HEK293 (cell line): Measurements from ENCODE around the gene AKAP9.

Source experiments
- CTCF ChIP-seq: fragments of 450-650 bp; formaldehyde crosslinking; IDR thresholded peaks from 2 replicates; pipeline ENCODE4 v1.5.1; 2016; ENCODE audit warnings: missing biosample characterization, missing genetic modification characterization
- GLIS2 ChIP-seq: fragments of 450-650 bp; formaldehyde crosslinking; IDR thresholded peaks from 2 replicates; pipeline ENCODE4 v1.5.1; 2016; ENCODE audit warnings: missing biosample characterization, missing genetic modification characterization
- SP2 ChIP-seq: fragments of 450-650 bp; formaldehyde crosslinking; IDR thresholded peaks from 2 replicates; pipeline ENCODE4 v1.5.1; 2016; ENCODE audit warnings: missing biosample characterization, missing genetic modification characterization
- ZNF138 ChIP-seq: fragments of 450-650 bp; formaldehyde crosslinking; IDR thresholded peaks from 2 replicates; pipeline ENCODE4 v1.5.1; 2016; ENCODE audit warnings: missing biosample characterization, missing genetic modification characterization, borderline replicate concordance
- ZNF175 ChIP-seq: fragments of 450-650 bp; formaldehyde crosslinking; IDR thresholded peaks from 2 replicates; pipeline ENCODE4 v1.5.1; 2016; ENCODE audit warnings: missing biosample characterization, missing genetic modification characterization
- ZNF433 ChIP-seq: fragments of 450-650 bp; formaldehyde crosslinking; IDR thresholded peaks from 2 replicates; pipeline ENCODE4 v1.5.1; 2016; ENCODE audit warnings: missing biosample characterization, missing genetic modification characterization, low read depth
- ZNF639 ChIP-seq: fragments of 450-650 bp; formaldehyde crosslinking; IDR thresholded peaks from 2 replicates; pipeline ENCODE4 v1.5.1; 2016; ENCODE audit warnings: missing biosample characterization, missing genetic modification characterization
- ZNF677 ChIP-seq: fragments of 450-650 bp; IDR thresholded peaks from 2 replicates; pipeline ENCODE4 v1.5.0; 2018; ENCODE audit warnings: missing biosample characterization, mild to moderate bottlenecking, missing genetic modification characterization, moderate library complexity
- ZNF701 ChIP-seq: fragments of 450-650 bp; formaldehyde crosslinking; IDR thresholded peaks from 2 replicates; pipeline ENCODE4 v1.5.1; 2016; ENCODE audit warnings: missing biosample characterization, missing genetic modification characterization
- ZNF768 ChIP-seq: fragments of 450-650 bp; formaldehyde crosslinking; IDR thresholded peaks from 2 replicates; pipeline ENCODE4 v1.5.1; 2018; ENCODE audit warnings: missing biosample characterization, mild to moderate bottlenecking, missing genetic modification characterization
- TF ChIP-seq, protein P1 (sequence below): fragments of 450-650 bp; formaldehyde crosslinking; IDR thresholded peaks from 2 replicates; pipeline ENCODE4 v1.5.1; 2017; ENCODE audit warnings: missing biosample characterization, mild to moderate bottlenecking, missing genetic modification characterization, moderate library complexity
- TF ChIP-seq, protein P2 (sequence below): fragments of 450-650 bp; IDR thresholded peaks from 2 replicates; pipeline ENCODE4 v1.5.1; 2018; ENCODE audit warnings: missing biosample characterization, missing genetic modification characterization

DNA sequence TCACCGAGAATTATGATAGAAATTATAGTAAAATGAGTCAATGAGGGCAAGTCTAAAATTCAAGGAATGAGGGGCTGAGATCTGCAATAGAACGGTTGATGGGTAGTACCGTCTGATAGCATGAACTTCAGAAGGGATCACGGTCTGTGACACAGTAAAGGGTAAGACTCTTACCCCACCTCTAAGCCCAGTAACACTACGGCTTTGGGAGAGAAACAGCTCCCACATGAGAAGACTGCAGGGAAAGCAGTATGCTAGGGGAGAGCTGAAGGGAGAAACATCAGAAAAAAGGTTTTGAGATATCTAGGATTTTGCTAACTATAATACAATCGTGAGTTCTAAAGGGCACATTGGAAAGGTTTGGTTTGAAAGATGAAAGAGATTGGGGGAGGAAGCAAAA is 12.8 kb upstream of the AKAP9 start:
- TF ChIP-seq CTCF (tag by site-specific recombination) = no peak
- no peak for TF ChIP-seq ZNF138 (tag by site-specific recombination)
- TF ChIP-seq ZNF639 = no peak
- TF ChIP-seq ZNF175 (tag by site-specific recombination) = no peak
- no peak for TF ChIP-seq ZNF768 (tag by site-specific recombination)
- TF ChIP-seq, protein P1, sequence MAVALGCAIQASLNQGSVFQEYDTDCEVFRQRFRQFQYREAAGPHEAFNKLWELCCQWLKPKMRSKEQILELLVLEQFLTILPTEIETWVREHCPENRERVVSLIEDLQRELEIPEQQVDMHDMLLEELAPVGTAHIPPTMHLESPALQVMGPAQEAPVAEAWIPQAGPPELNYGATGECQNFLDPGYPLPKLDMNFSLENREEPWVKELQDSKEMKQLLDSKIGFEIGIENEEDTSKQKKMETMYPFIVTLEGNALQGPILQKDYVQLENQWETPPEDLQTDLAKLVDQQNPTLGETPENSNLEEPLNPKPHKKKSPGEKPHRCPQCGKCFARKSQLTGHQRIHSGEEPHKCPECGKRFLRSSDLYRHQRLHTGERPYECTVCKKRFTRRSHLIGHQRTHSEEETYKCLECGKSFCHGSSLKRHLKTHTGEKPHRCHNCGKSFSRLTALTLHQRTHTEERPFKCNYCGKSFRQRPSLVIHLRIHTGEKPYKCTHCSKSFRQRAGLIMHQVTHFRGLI = no peak
- TF ChIP-seq ZNF677 (tag by site-specific recombination) = no peak
- TF ChIP-seq GLIS2 (tag by site-specific recombination) = no peak
- TF ChIP-seq ZNF433 = no peak
- TF ChIP-seq SP2 (tag by site-specific recombination) = no peak
- no peak for TF ChIP-seq ZNF701 (tag by site-specific recombination)
- TF ChIP-seq, protein P2, sequence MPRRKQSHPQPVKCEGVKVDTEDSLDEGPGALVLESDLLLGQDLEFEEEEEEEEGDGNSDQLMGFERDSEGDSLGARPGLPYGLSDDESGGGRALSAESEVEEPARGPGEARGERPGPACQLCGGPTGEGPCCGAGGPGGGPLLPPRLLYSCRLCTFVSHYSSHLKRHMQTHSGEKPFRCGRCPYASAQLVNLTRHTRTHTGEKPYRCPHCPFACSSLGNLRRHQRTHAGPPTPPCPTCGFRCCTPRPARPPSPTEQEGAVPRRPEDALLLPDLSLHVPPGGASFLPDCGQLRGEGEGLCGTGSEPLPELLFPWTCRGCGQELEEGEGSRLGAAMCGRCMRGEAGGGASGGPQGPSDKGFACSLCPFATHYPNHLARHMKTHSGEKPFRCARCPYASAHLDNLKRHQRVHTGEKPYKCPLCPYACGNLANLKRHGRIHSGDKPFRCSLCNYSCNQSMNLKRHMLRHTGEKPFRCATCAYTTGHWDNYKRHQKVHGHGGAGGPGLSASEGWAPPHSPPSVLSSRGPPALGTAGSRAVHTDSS = no peak
